H9 (cell line): Measurements from ENCODE around the gene RPS6KB2. TPM values are rescaled to one million over a fixed set of nuclear protein-coding genes. Genes with fewer than 3 reads are reported as not detected.

Source experiments
- DNase-seq: peaks from one replicate; pipeline ENCODE4 v3.0.0-alpha.2; 2017
- H2AFZ ChIP-seq: one replicate; pipeline ENCODE4 v1.6.1; 2013; ENCODE audit warnings: mild to moderate bottlenecking, low read length, control low read depth, moderate library complexity
- H2AK5ac ChIP-seq: 2 replicates; pipeline ENCODE4 v1.6.1; 2013; ENCODE audit warnings: low read length, control low read depth, mixed read lengths; ENCODE audit not compliant: insufficient read length
- H2BK120ac ChIP-seq: one replicate; pipeline ENCODE4 v1.6.1; 2013; ENCODE audit warnings: low read depth, mild to moderate bottlenecking, low read length, control low read depth, inconsistent platforms; ENCODE audit not compliant: poor library complexity, severe bottlenecking
- H2BK12ac ChIP-seq: 2 replicates; pipeline ENCODE4 v1.6.1; 2013; ENCODE audit warnings: low read length, control low read depth, mixed read lengths, low read depth; ENCODE audit not compliant: insufficient read length
- H2BK15ac ChIP-seq: 2 replicates; pipeline ENCODE4 v1.6.1; 2013; ENCODE audit warnings: low read depth, low read length, control low read depth
- H2BK20ac ChIP-seq: one replicate; pipeline ENCODE4 v1.6.1; 2013; ENCODE audit warnings: low read depth, mild to moderate bottlenecking, low read length, control low read depth, inconsistent platforms; ENCODE audit not compliant: poor library complexity, severe bottlenecking
- H2BK5ac ChIP-seq: 2 replicates; pipeline ENCODE4 v1.6.1; 2013; ENCODE audit warnings: low read length, control low read depth, mixed read lengths; ENCODE audit not compliant: insufficient read length
- H3K14ac ChIP-seq: 2 replicates; pipeline ENCODE4 v1.6.1; 2013; ENCODE audit warnings: low read length, control low read depth; ENCODE audit not compliant: insufficient read depth
- H3K18ac ChIP-seq: 2 replicates; pipeline ENCODE4 v1.6.1; 2013; ENCODE audit warnings: low read depth, mild to moderate bottlenecking, mixed read lengths, low read length, control low read depth; ENCODE audit not compliant: insufficient read length
- H3K23ac ChIP-seq: 2 replicates; pipeline ENCODE4 v1.6.1; 2013; ENCODE audit warnings: low read length, control low read depth, mixed read lengths, low read depth; ENCODE audit not compliant: insufficient read length
- H3K23me2 ChIP-seq: 2 replicates; pipeline ENCODE4 v1.6.1; 2013; ENCODE audit warnings: low read depth, mild to moderate bottlenecking, mixed read lengths, low read length, control low read depth; ENCODE audit not compliant: insufficient read length, poor library complexity, severe bottlenecking
- H3K27ac ChIP-seq: 2 replicates; pipeline ENCODE4 v1.5.1; 2013; ENCODE audit warnings: low read length, control low read depth, mixed read lengths, low read depth; ENCODE audit not compliant: insufficient read length
- H3K27me3 ChIP-seq: 2 replicates; pipeline ENCODE4 v1.6.1; 2013; ENCODE audit warnings: low read length, control low read depth, inconsistent platforms; ENCODE audit not compliant: insufficient read depth
- H3K4ac ChIP-seq: 2 replicates; pipeline ENCODE4 v1.6.1; 2013; ENCODE audit warnings: low read depth, mild to moderate bottlenecking, control low read depth, inconsistent platforms, low read length, moderate library complexity
- H3K4me1 ChIP-seq: 2 replicates; pipeline ENCODE4 v1.6.1; 2013; ENCODE audit warnings: low read length, control low read depth, inconsistent platforms; ENCODE audit not compliant: insufficient read depth
- H3K4me2 ChIP-seq: 2 replicates; pipeline ENCODE4 v1.6.1; 2013; ENCODE audit warnings: low read length, control low read depth, mixed read lengths; ENCODE audit not compliant: insufficient read length, insufficient read depth
- H3K56ac ChIP-seq: 2 replicates; pipeline ENCODE4 v1.6.1; 2013; ENCODE audit warnings: low read depth, mild to moderate bottlenecking, mixed read lengths, low read length, control low read depth; ENCODE audit not compliant: insufficient read length
- H3K79me1 ChIP-seq: 2 replicates; pipeline ENCODE4 v1.6.1; 2013; ENCODE audit warnings: low read depth, mild to moderate bottlenecking, moderate library complexity, low read length, control low read depth, inconsistent platforms; ENCODE audit not compliant: insufficient read depth, poor library complexity, severe bottlenecking
- H3K79me2 ChIP-seq: 2 replicates; pipeline ENCODE4 v1.6.1; 2013; ENCODE audit warnings: low read length, control low read depth, inconsistent platforms; ENCODE audit not compliant: insufficient read depth
- H3K9ac ChIP-seq: 2 replicates; pipeline ENCODE4 v1.6.1; 2013; ENCODE audit warnings: low read length, control low read depth, mixed read lengths; ENCODE audit not compliant: insufficient read length; ENCODE audit errors: extremely low read depth
- H3K9me3 ChIP-seq: one replicate; pipeline ENCODE4 v1.6.1; 2013; ENCODE audit warnings: low read depth, low read length, inconsistent platforms; ENCODE audit not compliant: control insufficient read depth
- H3T11ph ChIP-seq: one replicate; pipeline ENCODE4 v1.6.1; 2013; ENCODE audit warnings: mild to moderate bottlenecking, low read length, control low read depth, inconsistent platforms
- H4K20me1 ChIP-seq: one replicate; pipeline ENCODE4 v1.6.1; 2013; ENCODE audit not compliant: control insufficient read depth, insufficient read length, insufficient read depth
- H4K5ac ChIP-seq: 2 replicates; pipeline ENCODE4 v1.6.1; 2013; ENCODE audit warnings: low read depth, mild to moderate bottlenecking, mixed read lengths, low read length, control low read depth; ENCODE audit not compliant: insufficient read length
- H4K8ac ChIP-seq: replicated peaks from 2 replicates; pipeline ENCODE4 v1.6.1; 2013; ENCODE audit warnings: low read length, control low read depth, mixed read lengths, low read depth; ENCODE audit not compliant: insufficient read length
- H4K91ac ChIP-seq: 2 replicates; pipeline ENCODE4 v1.6.1; 2013; ENCODE audit warnings: low read depth, mild to moderate bottlenecking, moderate library complexity, mixed read lengths, low read length, control low read depth; ENCODE audit not compliant: insufficient read length
- H3K27ac Mint-ChIP-seq, 3 experiments: 2 replicates in 2 of 3; 3 replicates in 1 of 3; pipeline ENCODE4 v1.8.0; 2020 to 2021; ENCODE audit warnings: mixed read lengths in 3 of 3, mild to moderate bottlenecking in 1 of 3, moderate library complexity in 1 of 3
- H3K27me3 Mint-ChIP-seq: 2 replicates; pipeline ENCODE4 v1.8.0; 2021; ENCODE audit warnings: low read depth, mild to moderate bottlenecking, moderate library complexity, mixed read lengths
- H3K36me3 Mint-ChIP-seq, 3 experiments: 2 replicates in 2 of 3; 3 replicates in 1 of 3; pipeline ENCODE4 v1.8.0; 2020 to 2021; ENCODE audit warnings: low read depth in 3 of 3, mixed read lengths in 3 of 3; ENCODE audit not compliant: insufficient read depth in 1 of 3
- H3K4me1 Mint-ChIP-seq, 2 experiments: 2 replicates each; pipeline ENCODE4 v1.8.0; 2020; ENCODE audit warnings: mixed read lengths in 2 of 2
- H3K4me3 Mint-ChIP-seq, 2 experiments: 2 replicates in 1 of 2; 3 replicates in 1 of 2; pipeline ENCODE4 v1.8.0; 2020 to 2021; ENCODE audit warnings: mild to moderate bottlenecking in 2 of 2, mixed read lengths in 2 of 2, moderate library complexity in 1 of 2
- H3K9me3 Mint-ChIP-seq, 2 experiments: 2 replicates in 1 of 2; 3 replicates in 1 of 2; pipeline ENCODE4 v1.8.0; 2020; ENCODE audit warnings: mild to moderate bottlenecking in 2 of 2, mixed read lengths in 2 of 2, moderate library complexity in 1 of 2
- CTCF ChIP-seq: fragments of 200-600 bp; sonication (generic); conservative IDR thresholded peaks from 3 replicates; pipeline ENCODE4 v1.8.0; 2021; ENCODE audit warnings: antibody characterized with exemption, mild to moderate bottlenecking
- WGBS: extraction: QIAGEN DNeasy Blood & Tissue Kit; methylation state at CpG from one replicate; pipeline ENCODE4 v1.1.7; 2013; ENCODE audit warnings: missing lambda C conversion rate, low lambda C conversion rate, mixed read lengths; ENCODE audit not compliant: insufficient read length; ENCODE audit errors: extremely low coverage; 5-methylcytosine and 5-hydroxymethylcytosine counted together
- total RNA-seq: library from RNA; stranded (reverse); gene quantifications from 2 replicates; pipeline ENCODE4 v1.2.1, GENCODE V29; 2021

RPS6KB2 gene
- total RNA-seq, 1 experiment from 2014 or later: 51.7 TPM

GRCh38 chr11:67422891-67423290 is 5.4 kb upstream of the RPS6KB2 start:
- no peak overlapping the region for H3K23ac ChIP-seq
- H3K4ac ChIP-seq: no peak overlapping the region
- no CpG with 5 or more reads among the region's 6 CpGs for WGBS
- Mint-ChIP-seq H3K36me3 (peaks cover 0 to 1% (median 0%) of the 10 kb centered on the region in 3 experiments; a peak in 1 of 7 replicates), H3K27me3 (peaks cover 14% of the 10 kb centered on the region), H3K27ac (peak overlapping the region in 1 of 3 experiments; percentile 29; a peak in 2 of 7 replicates), H3K4me3 (peak overlapping the region in 1 of 2 experiments; percentile 56; a peak in 3 of 5 replicates), H3K4me1 (peaks cover 18 to 22% of the 10 kb centered on the region in 2 experiments), H3K9me3 (no peaks in the 10 kb centered on the region)
- no peak overlapping the region for H2BK15ac ChIP-seq
- H4K8ac ChIP-seq: no peak overlapping the region
- no peaks in the 10 kb centered on the region for H4K20me1 ChIP-seq
- TF ChIP-seq CTCF: no peak
- no peaks in the 10 kb centered on the region for H3K79me1 ChIP-seq
- H3K56ac ChIP-seq: no peak overlapping the region
- no peak overlapping the region for H4K5ac ChIP-seq
- H4K91ac ChIP-seq: no peak overlapping the region
- H3K9ac ChIP-seq: no peak overlapping the region
- H3K9me3 ChIP-seq: no peaks in the 10 kb centered on the region
- no peak overlapping the region for H3K27ac ChIP-seq
- no peak overlapping the region for H2BK20ac ChIP-seq
- no peak overlapping the region for H3K18ac ChIP-seq
- H3K27me3 ChIP-seq: no peaks in the 10 kb centered on the region
- DNase-seq: peak; percentile 57
- H2BK5ac ChIP-seq: no peak overlapping the region
- no peak overlapping the region for H2AFZ ChIP-seq
- no peaks in the 10 kb centered on the region for H3K79me2 ChIP-seq
- no peak overlapping the region for H3T11ph ChIP-seq
- no peak overlapping the region for H2AK5ac ChIP-seq
- H2BK12ac ChIP-seq: no peak overlapping the region
- no peak overlapping the region for H2BK120ac ChIP-seq
- no peaks in the 10 kb centered on the region for H3K4me1 ChIP-seq
- no peaks in the 10 kb centered on the region for H3K23me2 ChIP-seq
- no peak overlapping the region for H3K4me2 ChIP-seq
- no peak overlapping the region; the same call in 1 of the 2 replicates for H3K14ac ChIP-seq
